WTC11 (cell line): ENCODE results near the gene SLC7A10. TPM values are rescaled to one million over a fixed set of nuclear protein-coding genes. Genes with fewer than 3 reads are reported as not detected.

ENCODE experiments used
- ATAC-seq: fragments of 200-7000 bp; cut with Tn5 transposase; 2 replicates; pipeline ENCODE4 v1.10.0; 2021; ENCODE audit warnings: mild to moderate bottlenecking, moderate library complexity
- CTCF ChIA-PET: fragments of 300-600 bp; sonication (Branson Sonifier 250); formaldehyde crosslinking; loops from one replicate; lab custom pipeline; 2021; ENCODE audit warnings: antibody characterized with exemption; lab: Charles Lee
- POLR2A ChIA-PET: fragments of 350-600 bp; sonication (Branson Sonifier 250); formaldehyde crosslinking; loops from one replicate; lab custom pipeline; 2021; ENCODE audit warnings: antibody characterized with exemption; lab: Charles Lee
- DNase-seq: peaks from one replicate; pipeline ENCODE4 v3.0.0; 2021; ENCODE audit warnings: low spot score
- H3K27ac Mint-ChIP-seq: 2 replicates; pipeline ENCODE4 v1.8.0; 2021; ENCODE audit warnings: mixed read lengths
- H3K27me3 Mint-ChIP-seq: 2 replicates; pipeline ENCODE4 v1.8.0; 2021; ENCODE audit warnings: low read depth, mild to moderate bottlenecking, moderate library complexity, mixed read lengths
- H3K36me3 Mint-ChIP-seq: 2 replicates; pipeline ENCODE4 v1.8.0; 2021; ENCODE audit warnings: mixed read lengths
- H3K4me1 Mint-ChIP-seq: 2 replicates; pipeline ENCODE4 v1.8.0; 2022; ENCODE audit warnings: mixed read lengths
- H3K4me3 Mint-ChIP-seq: 2 replicates; pipeline ENCODE4 v1.8.0; 2021; ENCODE audit warnings: mild to moderate bottlenecking, moderate library complexity, mixed read lengths
- H3K9me3 Mint-ChIP-seq: 2 replicates; pipeline ENCODE4 v1.8.0; 2021; ENCODE audit warnings: mixed read lengths
- ATF1 ChIP-seq: sonication (generic); formaldehyde crosslinking; IDR thresholded peaks from 2 replicates; pipeline ENCODE4 v1.8.1; 2023; ENCODE audit warnings: mild to moderate bottlenecking, moderate library complexity, missing genetic modification reagents
- EMX1 ChIP-seq: fragments of 250-450 bp; sonication (Bioruptor Pico); IDR thresholded peaks from 2 replicates; pipeline ENCODE4 v1.8.0; 2021; ENCODE audit warnings: mild to moderate bottlenecking
- NFATC4 ChIP-seq: fragments of 250-450 bp; sonication (Bioruptor Pico); IDR thresholded peaks from 2 replicates; pipeline ENCODE4 v1.9.0; 2021; ENCODE audit warnings: mild to moderate bottlenecking
- NR2C2 ChIP-seq: sonication (generic); formaldehyde crosslinking; IDR thresholded peaks from 2 replicates; pipeline ENCODE4 v1.8.0; 2022; ENCODE audit warnings: mild to moderate bottlenecking, missing genetic modification reagents
- RORB ChIP-seq: fragments of 250-450 bp; sonication (Bioruptor Pico); IDR thresholded peaks from 2 replicates; pipeline ENCODE4 v1.9.0; 2021; ENCODE audit warnings: mild to moderate bottlenecking
- total RNA-seq: library from RNA; stranded (reverse); gene quantifications from 3 replicates; pipeline ENCODE4 v1.2.3, GENCODE V29; 2021
- TF ChIP-seq, protein P1 (sequence below): sonication (generic); formaldehyde crosslinking; IDR thresholded peaks from 2 replicates; pipeline ENCODE4 v1.8.0; 2023; ENCODE audit warnings: missing genetic modification reagents
- TF ChIP-seq, protein P2 (sequence below): sonication (generic); formaldehyde crosslinking; IDR thresholded peaks from 2 replicates; pipeline ENCODE4 v1.8.1; 2023; ENCODE audit warnings: mild to moderate bottlenecking, missing genetic modification reagents
- TF ChIP-seq, protein P3 (sequence below): sonication (generic); formaldehyde crosslinking; IDR thresholded peaks from 2 replicates; pipeline ENCODE4 v1.8.0; 2023; ENCODE audit warnings: missing genetic modification reagents, mild to moderate bottlenecking, borderline replicate concordance
- TF ChIP-seq, protein P4 (sequence below): fragments of 250-450 bp; sonication (Bioruptor Pico); IDR thresholded peaks from 2 replicates; pipeline ENCODE4 v1.8.0; 2021; ENCODE audit warnings: mild to moderate bottlenecking
- TF ChIP-seq, protein P5 (sequence below): fragments of 250-450 bp; sonication (Bioruptor Pico); IDR thresholded peaks from 2 replicates; pipeline ENCODE4 v1.9.0; 2021; ENCODE audit warnings: mild to moderate bottlenecking
- TF ChIP-seq, protein P6 (sequence below): sonication (generic); formaldehyde crosslinking; IDR thresholded peaks from 2 replicates; pipeline ENCODE4 v1.8.1; 2023; ENCODE audit warnings: mild to moderate bottlenecking, missing genetic modification reagents, borderline replicate concordance

The SLC7A10 gene
- total RNA-seq, 1 experiment from 2014 or later: 4.2 TPM

DNA sequence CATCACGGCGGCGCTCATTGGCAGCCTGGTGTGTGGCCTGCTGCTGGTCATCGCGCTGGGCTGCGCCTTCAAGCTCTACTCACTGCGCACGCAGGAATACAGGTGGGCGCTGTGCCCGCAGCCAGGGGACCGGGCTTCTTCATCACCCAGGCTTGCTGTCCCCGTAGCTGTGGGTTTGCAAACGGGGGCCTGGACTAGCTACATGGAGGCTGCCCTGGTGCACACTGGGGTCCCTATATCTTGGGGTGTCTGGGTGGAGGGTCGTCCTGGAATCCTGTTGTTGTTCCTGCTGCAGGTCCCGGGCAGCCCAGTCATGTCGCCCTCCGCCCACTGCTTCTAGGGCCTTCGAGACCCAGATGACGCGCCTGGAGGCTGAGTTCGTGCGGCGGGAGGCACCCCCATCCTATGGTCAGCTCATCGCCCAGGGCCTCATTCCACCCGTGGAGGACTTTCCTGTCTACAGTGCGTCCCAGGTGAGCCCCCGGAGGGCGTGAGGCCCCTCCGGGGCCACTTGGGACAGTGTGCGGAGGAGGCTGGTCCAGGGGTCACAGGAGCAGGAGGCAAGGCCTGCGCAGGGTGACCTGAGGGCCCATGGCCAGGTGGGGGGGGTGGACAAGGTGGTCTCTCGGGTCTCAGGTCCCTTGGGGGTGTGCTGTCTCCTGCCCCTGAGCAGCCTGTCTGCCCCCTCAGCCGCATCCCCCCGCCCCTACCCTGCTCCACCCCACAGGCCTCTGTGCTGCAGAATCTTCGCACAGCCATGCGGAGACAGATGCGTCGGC lies 19.2 kb downstream of the SLC7A10 start:
- Mint-ChIP-seq H3K9me3 (0 out of 2 replicates have a peak, but pooled peaks cover 4% of the 10 kb centered on the region), H3K4me1 (no peaks in the 10 kb centered on the region), H3K27me3 (no peaks in the 10 kb centered on the region; the same call in 1 of the 2 replicates)
- CTCF ChIA-PET: no interaction called here
- ATAC-seq (no peak), DNase-seq (no peak)
- TF ChIP-seq, protein P1, sequence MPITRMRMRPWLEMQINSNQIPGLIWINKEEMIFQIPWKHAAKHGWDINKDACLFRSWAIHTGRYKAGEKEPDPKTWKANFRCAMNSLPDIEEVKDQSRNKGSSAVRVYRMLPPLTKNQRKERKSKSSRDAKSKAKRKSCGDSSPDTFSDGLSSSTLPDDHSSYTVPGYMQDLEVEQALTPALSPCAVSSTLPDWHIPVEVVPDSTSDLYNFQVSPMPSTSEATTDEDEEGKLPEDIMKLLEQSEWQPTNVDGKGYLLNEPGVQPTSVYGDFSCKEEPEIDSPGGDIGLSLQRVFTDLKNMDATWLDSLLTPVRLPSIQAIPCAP (CRISPR knock-in tag): no peak
- TF ChIP-seq, protein P2, sequence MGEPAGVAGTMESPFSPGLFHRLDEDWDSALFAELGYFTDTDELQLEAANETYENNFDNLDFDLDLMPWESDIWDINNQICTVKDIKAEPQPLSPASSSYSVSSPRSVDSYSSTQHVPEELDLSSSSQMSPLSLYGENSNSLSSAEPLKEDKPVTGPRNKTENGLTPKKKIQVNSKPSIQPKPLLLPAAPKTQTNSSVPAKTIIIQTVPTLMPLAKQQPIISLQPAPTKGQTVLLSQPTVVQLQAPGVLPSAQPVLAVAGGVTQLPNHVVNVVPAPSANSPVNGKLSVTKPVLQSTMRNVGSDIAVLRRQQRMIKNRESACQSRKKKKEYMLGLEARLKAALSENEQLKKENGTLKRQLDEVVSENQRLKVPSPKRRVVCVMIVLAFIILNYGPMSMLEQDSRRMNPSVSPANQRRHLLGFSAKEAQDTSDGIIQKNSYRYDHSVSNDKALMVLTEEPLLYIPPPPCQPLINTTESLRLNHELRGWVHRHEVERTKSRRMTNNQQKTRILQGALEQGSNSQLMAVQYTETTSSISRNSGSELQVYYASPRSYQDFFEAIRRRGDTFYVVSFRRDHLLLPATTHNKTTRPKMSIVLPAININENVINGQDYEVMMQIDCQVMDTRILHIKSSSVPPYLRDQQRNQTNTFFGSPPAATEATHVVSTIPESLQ: no peak
- TF ChIP-seq, protein P3, sequence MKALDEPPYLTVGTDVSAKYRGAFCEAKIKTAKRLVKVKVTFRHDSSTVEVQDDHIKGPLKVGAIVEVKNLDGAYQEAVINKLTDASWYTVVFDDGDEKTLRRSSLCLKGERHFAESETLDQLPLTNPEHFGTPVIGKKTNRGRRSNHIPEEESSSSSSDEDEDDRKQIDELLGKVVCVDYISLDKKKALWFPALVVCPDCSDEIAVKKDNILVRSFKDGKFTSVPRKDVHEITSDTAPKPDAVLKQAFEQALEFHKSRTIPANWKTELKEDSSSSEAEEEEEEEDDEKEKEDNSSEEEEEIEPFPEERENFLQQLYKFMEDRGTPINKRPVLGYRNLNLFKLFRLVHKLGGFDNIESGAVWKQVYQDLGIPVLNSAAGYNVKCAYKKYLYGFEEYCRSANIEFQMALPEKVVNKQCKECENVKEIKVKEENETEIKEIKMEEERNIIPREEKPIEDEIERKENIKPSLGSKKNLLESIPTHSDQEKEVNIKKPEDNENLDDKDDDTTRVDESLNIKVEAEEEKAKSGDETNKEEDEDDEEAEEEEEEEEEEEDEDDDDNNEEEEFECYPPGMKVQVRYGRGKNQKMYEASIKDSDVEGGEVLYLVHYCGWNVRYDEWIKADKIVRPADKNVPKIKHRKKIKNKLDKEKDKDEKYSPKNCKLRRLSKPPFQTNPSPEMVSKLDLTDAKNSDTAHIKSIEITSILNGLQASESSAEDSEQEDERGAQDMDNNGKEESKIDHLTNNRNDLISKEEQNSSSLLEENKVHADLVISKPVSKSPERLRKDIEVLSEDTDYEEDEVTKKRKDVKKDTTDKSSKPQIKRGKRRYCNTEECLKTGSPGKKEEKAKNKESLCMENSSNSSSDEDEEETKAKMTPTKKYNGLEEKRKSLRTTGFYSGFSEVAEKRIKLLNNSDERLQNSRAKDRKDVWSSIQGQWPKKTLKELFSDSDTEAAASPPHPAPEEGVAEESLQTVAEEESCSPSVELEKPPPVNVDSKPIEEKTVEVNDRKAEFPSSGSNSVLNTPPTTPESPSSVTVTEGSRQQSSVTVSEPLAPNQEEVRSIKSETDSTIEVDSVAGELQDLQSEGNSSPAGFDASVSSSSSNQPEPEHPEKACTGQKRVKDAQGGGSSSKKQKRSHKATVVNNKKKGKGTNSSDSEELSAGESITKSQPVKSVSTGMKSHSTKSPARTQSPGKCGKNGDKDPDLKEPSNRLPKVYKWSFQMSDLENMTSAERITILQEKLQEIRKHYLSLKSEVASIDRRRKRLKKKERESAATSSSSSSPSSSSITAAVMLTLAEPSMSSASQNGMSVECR: no peak
- TF ChIP-seq RORB (no peak), NR2C2 (CRISPR knock-in tag) (no peak), NFATC4 (CRISPR knock-in tag) (no peak), ATF1 (CRISPR knock-in tag) (no peak), EMX1 (no peak)
- TF ChIP-seq, protein P4, sequence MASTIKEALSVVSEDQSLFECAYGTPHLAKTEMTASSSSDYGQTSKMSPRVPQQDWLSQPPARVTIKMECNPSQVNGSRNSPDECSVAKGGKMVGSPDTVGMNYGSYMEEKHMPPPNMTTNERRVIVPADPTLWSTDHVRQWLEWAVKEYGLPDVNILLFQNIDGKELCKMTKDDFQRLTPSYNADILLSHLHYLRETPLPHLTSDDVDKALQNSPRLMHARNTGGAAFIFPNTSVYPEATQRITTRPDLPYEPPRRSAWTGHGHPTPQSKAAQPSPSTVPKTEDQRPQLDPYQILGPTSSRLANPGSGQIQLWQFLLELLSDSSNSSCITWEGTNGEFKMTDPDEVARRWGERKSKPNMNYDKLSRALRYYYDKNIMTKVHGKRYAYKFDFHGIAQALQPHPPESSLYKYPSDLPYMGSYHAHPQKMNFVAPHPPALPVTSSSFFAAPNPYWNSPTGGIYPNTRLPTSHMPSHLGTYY (CRISPR knock-in tag): no peak
- TF ChIP-seq, protein P5, sequence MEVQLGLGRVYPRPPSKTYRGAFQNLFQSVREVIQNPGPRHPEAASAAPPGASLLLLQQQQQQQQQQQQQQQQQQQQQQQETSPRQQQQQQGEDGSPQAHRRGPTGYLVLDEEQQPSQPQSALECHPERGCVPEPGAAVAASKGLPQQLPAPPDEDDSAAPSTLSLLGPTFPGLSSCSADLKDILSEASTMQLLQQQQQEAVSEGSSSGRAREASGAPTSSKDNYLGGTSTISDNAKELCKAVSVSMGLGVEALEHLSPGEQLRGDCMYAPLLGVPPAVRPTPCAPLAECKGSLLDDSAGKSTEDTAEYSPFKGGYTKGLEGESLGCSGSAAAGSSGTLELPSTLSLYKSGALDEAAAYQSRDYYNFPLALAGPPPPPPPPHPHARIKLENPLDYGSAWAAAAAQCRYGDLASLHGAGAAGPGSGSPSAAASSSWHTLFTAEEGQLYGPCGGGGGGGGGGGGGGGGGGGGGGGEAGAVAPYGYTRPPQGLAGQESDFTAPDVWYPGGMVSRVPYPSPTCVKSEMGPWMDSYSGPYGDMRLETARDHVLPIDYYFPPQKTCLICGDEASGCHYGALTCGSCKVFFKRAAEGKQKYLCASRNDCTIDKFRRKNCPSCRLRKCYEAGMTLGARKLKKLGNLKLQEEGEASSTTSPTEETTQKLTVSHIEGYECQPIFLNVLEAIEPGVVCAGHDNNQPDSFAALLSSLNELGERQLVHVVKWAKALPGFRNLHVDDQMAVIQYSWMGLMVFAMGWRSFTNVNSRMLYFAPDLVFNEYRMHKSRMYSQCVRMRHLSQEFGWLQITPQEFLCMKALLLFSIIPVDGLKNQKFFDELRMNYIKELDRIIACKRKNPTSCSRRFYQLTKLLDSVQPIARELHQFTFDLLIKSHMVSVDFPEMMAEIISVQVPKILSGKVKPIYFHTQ (CRISPR knock-in tag): no peak
- TF ChIP-seq, protein P6, sequence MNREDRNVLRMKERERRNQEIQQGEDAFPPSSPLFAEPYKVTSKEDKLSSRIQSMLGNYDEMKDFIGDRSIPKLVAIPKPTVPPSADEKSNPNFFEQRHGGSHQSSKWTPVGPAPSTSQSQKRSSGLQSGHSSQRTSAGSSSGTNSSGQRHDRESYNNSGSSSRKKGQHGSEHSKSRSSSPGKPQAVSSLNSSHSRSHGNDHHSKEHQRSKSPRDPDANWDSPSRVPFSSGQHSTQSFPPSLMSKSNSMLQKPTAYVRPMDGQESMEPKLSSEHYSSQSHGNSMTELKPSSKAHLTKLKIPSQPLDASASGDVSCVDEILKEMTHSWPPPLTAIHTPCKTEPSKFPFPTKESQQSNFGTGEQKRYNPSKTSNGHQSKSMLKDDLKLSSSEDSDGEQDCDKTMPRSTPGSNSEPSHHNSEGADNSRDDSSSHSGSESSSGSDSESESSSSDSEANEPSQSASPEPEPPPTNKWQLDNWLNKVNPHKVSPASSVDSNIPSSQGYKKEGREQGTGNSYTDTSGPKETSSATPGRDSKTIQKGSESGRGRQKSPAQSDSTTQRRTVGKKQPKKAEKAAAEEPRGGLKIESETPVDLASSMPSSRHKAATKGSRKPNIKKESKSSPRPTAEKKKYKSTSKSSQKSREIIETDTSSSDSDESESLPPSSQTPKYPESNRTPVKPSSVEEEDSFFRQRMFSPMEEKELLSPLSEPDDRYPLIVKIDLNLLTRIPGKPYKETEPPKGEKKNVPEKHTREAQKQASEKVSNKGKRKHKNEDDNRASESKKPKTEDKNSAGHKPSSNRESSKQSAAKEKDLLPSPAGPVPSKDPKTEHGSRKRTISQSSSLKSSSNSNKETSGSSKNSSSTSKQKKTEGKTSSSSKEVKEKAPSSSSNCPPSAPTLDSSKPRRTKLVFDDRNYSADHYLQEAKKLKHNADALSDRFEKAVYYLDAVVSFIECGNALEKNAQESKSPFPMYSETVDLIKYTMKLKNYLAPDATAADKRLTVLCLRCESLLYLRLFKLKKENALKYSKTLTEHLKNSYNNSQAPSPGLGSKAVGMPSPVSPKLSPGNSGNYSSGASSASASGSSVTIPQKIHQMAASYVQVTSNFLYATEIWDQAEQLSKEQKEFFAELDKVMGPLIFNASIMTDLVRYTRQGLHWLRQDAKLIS (CRISPR knock-in tag): no peak
- TF ChIP-seq, all 79 proteins: peak for 0
- Mint-ChIP-seq H3K4me3 (no peak overlapping the region), H3K36me3 (peaks cover 11% of the 10 kb centered on the region), H3K27ac (no peak overlapping the region)
- POLR2A ChIA-PET: no interaction called here
